Transverse colon (tissue), 4 donors: ENCODE results near the gene CORIN. TPM values are rescaled to one million over a fixed set of nuclear protein-coding genes. Genes with fewer than 3 reads are reported as not detected.

Source experiments
- DNase-seq: peaks from one replicate; pipeline ENCODE4 v3.0.0-alpha.2; 2019
- H3K27ac ChIP-seq, 4 donors: fragments of 200-600 bp; sonication (generic); 2 replicates each; pipeline ENCODE4 v1.5.1; 2016 to 2018; ENCODE audit warnings: inconsistent platforms in 4 of 4
- H3K27me3 ChIP-seq: fragments of 200-600 bp; sonication (generic); 2 replicates; pipeline ENCODE4 v1.5.1; 2017; ENCODE audit warnings: inconsistent platforms
- H3K36me3 ChIP-seq, 4 donors: fragments of 200-600 bp; sonication (generic); 2 replicates each; pipeline ENCODE4 v1.5.1; 2017 to 2019; ENCODE audit warnings: inconsistent platforms in 4 of 4
- H3K4me1 ChIP-seq, 4 donors: fragments of 200-600 bp; sonication (generic); 2 replicates each; pipeline ENCODE4 v1.5.1; 2017 to 2020; ENCODE audit warnings: inconsistent platforms in 4 of 4
- H3K4me3 ChIP-seq, 4 donors: fragments of 200-600 bp; sonication (generic); 1 replicate in 1 of 4; 2 replicates in 3 of 4; pipeline versions ENCODE4 v1.5.1 to v1.6.1; 2017 to 2019; ENCODE audit warnings: inconsistent platforms in 4 of 4
- H3K9me3 ChIP-seq, 2 donors: fragments of 200-600 bp; sonication (generic); 2 replicates each; pipeline ENCODE4 v1.5.1; 2017 to 2019; ENCODE audit warnings: inconsistent platforms in 2 of 2
- CTCF ChIP-seq, 5 experiments: fragments of 200-600 bp in 3 of 5; fragments of 450-650 bp in 2 of 5; sonication (generic) in 3 of 5; IDR thresholded peaks; 1 replicate in 2 of 5; 2 replicates in 3 of 5; pipeline ENCODE4 v1.5.1; 2016 to 2017; ENCODE audit warnings: antibody characterized with exemption in 5 of 5, inconsistent platforms in 3 of 5, mild to moderate bottlenecking in 2 of 5, moderate library complexity in 1 of 5
- EP300 ChIP-seq: sonication (generic); formaldehyde crosslinking; IDR thresholded peaks from one replicate; pipeline ENCODE4 v1.6.1; 2017; ENCODE audit warnings: antibody characterized with exemption, low read depth
- POLR2A ChIP-seq: fragments of 450-650 bp; IDR thresholded peaks from one replicate; pipeline ENCODE4 v1.6.1; 2016; ENCODE audit warnings: antibody characterized with exemption, mild to moderate bottlenecking, moderate library complexity
- POLR2AphosphoS5 ChIP-seq, 3 donors: sonication (generic); formaldehyde crosslinking; IDR thresholded peaks; one replicate each; pipeline ENCODE4 v1.6.1; 2016; ENCODE audit warnings: antibody characterized with exemption in 3 of 3
- WGBS, 2 donors: methylation state at CpG; one replicate each; pipeline ENCODE4 v1.1.5; 2018; ENCODE audit warnings: low coverage in 1 of 2; 5-methylcytosine and 5-hydroxymethylcytosine counted together
- in situ Hi-C, 4 donors: fragments of 200-750 bp; cut with MboI; loops; one replicate each; pipeline versions ENCODE4 v1.15.0 to v1.15.1; 2017; ENCODE audit warnings: low sequenced_read_pairs in 3 of 4, low pct_ligation_motif_present in 1 of 4, low pct_unique_long_range_greater_than_20kb in 1 of 4
- intact Hi-C: fragments of 100-400 bp; cut with DNase I; formaldehyde crosslinking; loops from one replicate; pipeline ENCODE4 v1.15.1; 2023; ENCODE audit warnings: low total_unique reads
- total RNA-seq, 4 donors: library from RNA; depleted of rRNA; stranded (reverse); fragments of >200 nt; gene quantifications; one replicate each; pipeline ENCODE4 v1.1.0, GENCODE V29; 2016

CORIN gene
- total RNA-seq, 4 donors from 2014 or later = 0.82 to 1.6 TPM; not detected in 2

GRCh38 chr4:47749858-47750257, 88.0 kb downstream of the CORIN start:
- H3K27ac ChIP-seq = no peak overlapping the region
- 80 to 81% methylated on average over 4 of the region's 4 CpGs for WGBS, 2 donors
- TF ChIP-seq EP300 (no peak), POLR2A (no peak), POLR2AphosphoS5 (IDR thresholded peaks at IDR 0.05) (no peak), CTCF (IDR thresholded peaks at IDR 0.05) (no peak)
- in situ Hi-C loops = no loop called here
- H3K36me3 ChIP-seq = no peaks in the 10 kb centered on the region
- H3K4me1 ChIP-seq = no peaks in the 10 kb centered on the region
- no peaks in the 10 kb centered on the region for H3K9me3 ChIP-seq
- H3K4me3 ChIP-seq = no peak overlapping the region
- intact Hi-C loops = no loop called here
- no peak for DNase-seq
- H3K27me3 ChIP-seq = no peaks in the 10 kb centered on the region

DNA sequence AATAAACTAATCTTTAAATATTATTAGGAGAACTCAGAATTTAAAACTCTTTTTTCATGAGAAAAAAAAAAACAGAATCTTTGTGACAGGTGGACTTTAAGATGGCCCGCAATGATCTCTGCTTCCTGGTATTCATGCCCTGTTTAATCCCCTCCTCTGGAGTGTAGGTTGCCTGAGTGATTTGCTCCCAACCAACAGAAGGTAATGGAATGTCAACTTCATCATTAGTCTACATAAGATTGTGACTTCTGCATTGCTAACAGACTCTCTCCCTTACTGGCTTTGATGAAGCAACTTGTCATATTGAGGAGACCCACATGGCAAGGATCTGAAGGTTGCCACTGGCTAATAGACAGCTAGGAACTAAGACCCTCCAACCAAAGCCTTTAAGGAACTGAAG, 88.8 kb downstream of the CORIN start:
- no peak for DNase-seq
- H3K4me3 ChIP-seq = no peak overlapping the region
- H3K27me3 ChIP-seq = no peaks in the 10 kb centered on the region
- no peaks in the 10 kb centered on the region for H3K36me3 ChIP-seq
- TF ChIP-seq POLR2AphosphoS5 (IDR thresholded peaks at IDR 0.05) (no peak), POLR2A (no peak), CTCF (IDR thresholded peaks at IDR 0.05) (no peak), EP300 (no peak)
- 86 to 97% methylated on average over 1 of the region's 1 CpG for WGBS, 2 donors
- H3K4me1 ChIP-seq = no peaks in the 10 kb centered on the region
- in situ Hi-C loops = no loop called here
- intact Hi-C loops = no loop called here
- H3K27ac ChIP-seq = no peak overlapping the region
- H3K9me3 ChIP-seq = no peaks in the 10 kb centered on the region

DNA sequence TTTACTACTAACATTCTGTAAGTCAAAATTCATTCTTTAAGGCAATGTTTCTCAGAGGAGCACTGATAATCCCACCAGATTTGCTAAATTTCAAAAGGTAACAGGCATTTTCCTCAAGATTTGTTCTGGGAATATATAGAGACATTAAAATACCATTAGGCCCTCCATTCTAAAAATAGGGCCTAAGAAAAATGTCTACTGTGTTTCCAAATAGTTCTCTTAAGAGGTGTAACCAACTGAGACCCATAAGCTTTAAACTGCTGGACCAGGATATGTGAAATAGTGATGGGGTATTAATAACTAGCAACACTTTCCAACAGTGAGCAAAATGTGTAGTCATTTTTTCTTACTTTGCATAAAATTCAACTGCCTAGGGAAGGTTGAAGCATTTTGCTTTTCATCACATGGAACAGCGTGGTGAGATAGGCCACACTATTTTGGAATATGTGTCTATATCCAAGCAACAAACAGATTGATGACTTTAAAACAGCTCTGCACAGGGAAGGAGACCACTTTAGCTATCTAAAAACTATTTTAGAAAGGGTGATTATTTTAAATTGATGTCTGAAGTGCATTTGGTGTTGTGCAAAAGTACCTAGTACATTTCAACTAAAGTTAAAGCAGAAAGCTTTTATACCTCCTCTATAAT, 89.9 kb downstream of the CORIN start:
- Histone ChIP-seq H3K4me3 (no peak overlapping the region), H3K36me3 (no peaks in the 10 kb centered on the region), H3K9me3 (no peaks in the 10 kb centered on the region), H3K27me3 (no peaks in the 10 kb centered on the region), H3K4me1 (no peaks in the 10 kb centered on the region), H3K27ac (no peak overlapping the region)
- in situ Hi-C loops (no loop called here), intact Hi-C loops (no loop called here)
- TF ChIP-seq CTCF (IDR thresholded peaks at IDR 0.05) (no peak), POLR2A (no peak), EP300 (no peak), POLR2AphosphoS5 (IDR thresholded peaks at IDR 0.05) (no peak)
- no peak for DNase-seq
- WGBS, 2 donors = 90 to 100% methylated on average over 1 of the region's 1 CpG

- intact Hi-C loops (no loop called here), in situ Hi-C loops (no loop called here)
- Histone ChIP-seq H3K27ac (no peak overlapping the region), H3K4me3 (no peak overlapping the region), H3K4me1 (no peaks in the 10 kb centered on the region), H3K36me3 (no peaks in the 10 kb centered on the region), H3K9me3 (no peaks in the 10 kb centered on the region), H3K27me3 (no peaks in the 10 kb centered on the region)
- DNase-seq = no peak
- TF ChIP-seq CTCF (IDR thresholded peaks at IDR 0.05) (no peak), EP300 (no peak), POLR2AphosphoS5 (IDR thresholded peaks at IDR 0.05) (no peak), POLR2A (no peak)
Observed at GRCh38 chr4:47747211-47747610, 90.7 kb downstream of the CORIN start.
